ENCODE measurements around the gene SMG6. TPM values are rescaled to one million over a fixed set of nuclear protein-coding genes. Genes with fewer than 3 reads are reported as not detected.

SMG6 gene
- polyA plus RNA-seq, 2 donors: 14.0 to 16.7 TPM

- Histone ChIP-seq H3K36me3 (ENCODE audit: control insufficient read depth in 2 of 2, insufficient read depth in 2 of 2, low read length in 1 of 2) (no peaks in the 10 kb centered on the region), H3K27ac (ENCODE audit: low read depth in 2 of 2, low read length in 1 of 2) (peak overlapping the region; percentile 36 to 38)
- WGBS, 2 donors: 2% methylated on average over 73 to 104 of the region's 104 CpGs
These were observed 254.0 kb downstream of the SMG6 start for GRCh38 chr17:2049333-2050299.

DNA sequence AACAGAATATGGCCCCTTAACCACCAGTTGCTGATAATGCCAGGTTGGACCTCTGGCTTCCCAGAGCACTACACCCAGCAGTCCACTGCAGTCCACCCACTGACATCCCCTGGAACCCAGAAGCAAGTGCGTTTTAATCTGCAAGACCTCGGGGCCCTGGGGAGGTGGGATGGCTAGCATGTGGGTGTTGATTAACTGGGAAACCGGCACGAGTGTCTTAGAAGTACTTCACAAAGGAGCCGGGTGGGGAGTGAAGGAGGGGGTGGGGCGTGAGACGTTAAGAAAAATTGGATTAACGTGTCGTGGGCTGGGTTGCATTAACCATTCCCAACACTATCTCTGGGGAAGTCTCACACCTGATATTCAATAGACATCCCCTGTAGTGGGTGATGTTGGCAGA, 254.8 kb downstream of the SMG6 start:
- Histone ChIP-seq H3K9me3 (ENCODE audit: control insufficient read depth in 2 of 2, insufficient read depth in 1 of 2, low read depth in 1 of 2, low read length in 1 of 2) (peaks cover 0 to 2% of the 10 kb centered on the region in 2 donors), H3K27me3 (ENCODE audit: control insufficient read depth in 1 of 2, insufficient read depth in 2 of 2, low read length in 2 of 2) (peaks cover 0 to 2% of the 10 kb centered on the region in 2 donors), H3K36me3 (ENCODE audit: control insufficient read depth in 2 of 2, insufficient read depth in 2 of 2, low read length in 1 of 2) (no peaks in the 10 kb centered on the region), H3K27ac (ENCODE audit: low read depth in 2 of 2, low read length in 1 of 2) (no peak overlapping the region), H3K4me1 (ENCODE audit: control insufficient read depth in 2 of 2, insufficient read depth in 2 of 2, low read length in 1 of 2) (peaks cover 3 to 12% of the 10 kb centered on the region in 2 donors), H3K4me3 (ENCODE audit: low read depth in 1 of 2, low read length in 2 of 2) (no peak overlapping the region)
- WGBS, 2 donors: 9 to 16% methylated on average over 9 of the region's 9 CpGs

More at GRCh38 chr17:2049333-2050299, 254.0 kb downstream of the SMG6 start:
- H3K4me3 ChIP-seq (ENCODE audit: low read depth in 1 of 2, low read length in 2 of 2): peak overlapping the region; percentile 69 to 78
- peaks cover 3 to 17% of the 10 kb centered on the region in 2 donors for H3K4me1 ChIP-seq (ENCODE audit: control insufficient read depth in 2 of 2, insufficient read depth in 2 of 2, low read length in 1 of 2)
- peaks cover 0 to 2% of the 10 kb centered on the region in 2 donors for H3K27me3 ChIP-seq (ENCODE audit: control insufficient read depth in 1 of 2, insufficient read depth in 2 of 2, low read length in 2 of 2)
- peaks cover 0 to 2% of the 10 kb centered on the region in 2 donors for H3K9me3 ChIP-seq (ENCODE audit: control insufficient read depth in 2 of 2, insufficient read depth in 1 of 2, low read depth in 1 of 2, low read length in 1 of 2)

DNA sequence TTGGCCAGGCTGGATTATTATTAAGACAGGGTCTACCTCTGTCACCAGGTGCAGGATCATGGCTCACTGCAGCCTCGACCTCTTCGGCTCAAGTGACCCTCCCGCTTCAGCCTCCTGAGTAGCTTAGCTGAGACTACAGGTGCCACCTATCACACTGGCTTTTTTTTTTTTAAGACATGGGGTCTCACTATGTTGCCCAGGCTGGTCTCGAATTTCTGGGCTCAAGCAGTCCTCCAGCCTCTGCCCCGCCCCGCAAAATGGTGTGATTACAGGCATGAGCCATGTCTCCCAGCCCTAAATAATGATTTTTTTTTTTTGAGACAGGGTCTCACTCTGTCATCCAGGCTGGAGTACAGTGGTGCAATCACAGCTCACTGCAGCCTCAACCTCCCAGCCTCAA, 256.0 kb downstream of the SMG6 start:
- Histone ChIP-seq H3K4me3 (ENCODE audit: low read depth in 1 of 2, low read length in 2 of 2) (no peak overlapping the region), H3K4me1 (ENCODE audit: control insufficient read depth in 2 of 2, insufficient read depth in 2 of 2, low read length in 1 of 2) (peaks cover 0 to 15% of the 10 kb centered on the region in 2 donors), H3K27me3 (ENCODE audit: control insufficient read depth in 1 of 2, insufficient read depth in 2 of 2, low read length in 2 of 2) (peaks cover 0 to 2% of the 10 kb centered on the region in 2 donors), H3K9me3 (ENCODE audit: control insufficient read depth in 2 of 2, insufficient read depth in 1 of 2, low read depth in 1 of 2, low read length in 1 of 2) (peaks cover 0 to 2% of the 10 kb centered on the region in 2 donors), H3K36me3 (ENCODE audit: control insufficient read depth in 2 of 2, insufficient read depth in 2 of 2, low read length in 1 of 2) (peaks cover 0 to 2% of the 10 kb centered on the region in 2 donors), H3K27ac (ENCODE audit: low read depth in 2 of 2, low read length in 1 of 2) (no peak overlapping the region)
- 91 to 95% methylated on average over 6 of the region's 6 CpGs for WGBS, 2 donors

- Histone ChIP-seq H3K27me3 (ENCODE audit: control insufficient read depth in 1 of 2, insufficient read depth in 2 of 2, low read length in 2 of 2) (no peaks in the 10 kb centered on the region), H3K4me1 (ENCODE audit: control insufficient read depth in 2 of 2, insufficient read depth in 2 of 2, low read length in 1 of 2) (peaks cover 0 to 22% of the 10 kb centered on the region in 2 donors), H3K9me3 (ENCODE audit: control insufficient read depth in 2 of 2, insufficient read depth in 1 of 2, low read depth in 1 of 2, low read length in 1 of 2) (no peaks in the 10 kb centered on the region), H3K27ac (ENCODE audit: low read depth in 2 of 2, low read length in 1 of 2) (no peak overlapping the region), H3K4me3 (ENCODE audit: low read depth in 1 of 2, low read length in 2 of 2) (no peak overlapping the region), H3K36me3 (ENCODE audit: control insufficient read depth in 2 of 2, insufficient read depth in 2 of 2, low read length in 1 of 2) (peaks cover 2 to 5% of the 10 kb centered on the region in 2 donors)
- WGBS, 2 donors: 91 to 92% methylated on average over 5 of the region's 5 CpGs
These were observed 259.2 kb downstream of the SMG6 start for GRCh38 chr17:2044263-2044894.

- 61% methylated on average over 6 of the region's 6 CpGs for WGBS, 2 donors
- H3K4me3 ChIP-seq (ENCODE audit: low read depth in 1 of 2, low read length in 2 of 2): no peak overlapping the region
- H3K4me1 ChIP-seq (ENCODE audit: control insufficient read depth in 2 of 2, insufficient read depth in 2 of 2, low read length in 1 of 2): peaks cover 0 to 19% of the 10 kb centered on the region in 2 donors
- H3K27ac ChIP-seq (ENCODE audit: low read depth in 2 of 2, low read length in 1 of 2): peak overlapping the region; percentile 30 to 94
- H3K36me3 ChIP-seq (ENCODE audit: control insufficient read depth in 2 of 2, insufficient read depth in 2 of 2, low read length in 1 of 2): peaks cover 2 to 5% of the 10 kb centered on the region in 2 donors
- no peaks in the 10 kb centered on the region for H3K9me3 ChIP-seq (ENCODE audit: control insufficient read depth in 2 of 2, insufficient read depth in 1 of 2, low read depth in 1 of 2, low read length in 1 of 2)
- no peaks in the 10 kb centered on the region for H3K27me3 ChIP-seq (ENCODE audit: control insufficient read depth in 1 of 2, insufficient read depth in 2 of 2, low read length in 2 of 2)
These were observed 259.8 kb downstream of the SMG6 start for GRCh38 chr17:2043785-2044184.

DNA sequence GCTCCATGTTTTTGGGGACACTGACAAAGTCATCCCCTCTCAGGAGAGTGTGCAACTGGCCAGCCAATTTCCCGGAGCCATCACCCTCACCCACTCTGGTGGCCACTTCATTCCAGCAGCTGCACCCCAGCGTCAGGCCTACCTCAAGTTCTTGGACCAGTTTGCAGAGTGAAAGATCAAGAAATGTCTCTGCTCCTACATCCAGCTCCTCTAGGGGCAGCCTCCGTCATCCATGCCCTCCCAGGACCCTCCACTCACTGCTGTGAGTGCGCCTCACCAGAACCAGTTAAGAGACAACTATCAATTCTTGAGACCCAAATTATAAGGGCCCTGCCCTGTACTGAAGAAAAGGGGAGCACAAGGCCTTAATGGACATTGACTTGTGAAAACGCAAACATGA, 260.7 kb downstream of the SMG6 start:
- Histone ChIP-seq H3K27ac (ENCODE audit: low read depth in 2 of 2, low read length in 1 of 2) (peak overlapping the region in 1 of 2 donors; percentile 94), H3K36me3 (ENCODE audit: control insufficient read depth in 2 of 2, insufficient read depth in 2 of 2, low read length in 1 of 2) (peaks cover 2 to 7% of the 10 kb centered on the region in 2 donors), H3K4me1 (ENCODE audit: control insufficient read depth in 2 of 2, insufficient read depth in 2 of 2, low read length in 1 of 2) (peaks cover 0 to 19% of the 10 kb centered on the region in 2 donors), H3K9me3 (ENCODE audit: control insufficient read depth in 2 of 2, insufficient read depth in 1 of 2, low read depth in 1 of 2, low read length in 1 of 2) (no peaks in the 10 kb centered on the region), H3K4me3 (ENCODE audit: low read depth in 1 of 2, low read length in 2 of 2) (peak overlapping the region in 1 of 2 donors; percentile 82), H3K27me3 (ENCODE audit: control insufficient read depth in 1 of 2, insufficient read depth in 2 of 2, low read length in 2 of 2) (no peaks in the 10 kb centered on the region)
- WGBS, 2 donors: 81 to 82% methylated on average over 5 of the region's 5 CpGs

GRCh38 chr17:2042390-2042847, 261.2 kb downstream of the SMG6 start:
- WGBS, 2 donors: 13 to 18% methylated on average over 17 of the region's 17 CpGs
- Histone ChIP-seq H3K27me3 (ENCODE audit: control insufficient read depth in 1 of 2, insufficient read depth in 2 of 2, low read length in 2 of 2) (no peaks in the 10 kb centered on the region), H3K4me3 (ENCODE audit: low read depth in 1 of 2, low read length in 2 of 2) (peak overlapping the region; percentile 82 to 87), H3K4me1 (ENCODE audit: control insufficient read depth in 2 of 2, insufficient read depth in 2 of 2, low read length in 1 of 2) (peaks cover 0 to 19% of the 10 kb centered on the region in 2 donors), H3K27ac (ENCODE audit: low read depth in 2 of 2, low read length in 1 of 2) (peak overlapping the region; percentile 90 to 94), H3K9me3 (ENCODE audit: control insufficient read depth in 2 of 2, insufficient read depth in 1 of 2, low read depth in 1 of 2, low read length in 1 of 2) (no peaks in the 10 kb centered on the region), H3K36me3 (ENCODE audit: control insufficient read depth in 2 of 2, insufficient read depth in 2 of 2, low read length in 1 of 2) (peaks cover 4 to 11% of the 10 kb centered on the region in 2 donors)

DNA sequence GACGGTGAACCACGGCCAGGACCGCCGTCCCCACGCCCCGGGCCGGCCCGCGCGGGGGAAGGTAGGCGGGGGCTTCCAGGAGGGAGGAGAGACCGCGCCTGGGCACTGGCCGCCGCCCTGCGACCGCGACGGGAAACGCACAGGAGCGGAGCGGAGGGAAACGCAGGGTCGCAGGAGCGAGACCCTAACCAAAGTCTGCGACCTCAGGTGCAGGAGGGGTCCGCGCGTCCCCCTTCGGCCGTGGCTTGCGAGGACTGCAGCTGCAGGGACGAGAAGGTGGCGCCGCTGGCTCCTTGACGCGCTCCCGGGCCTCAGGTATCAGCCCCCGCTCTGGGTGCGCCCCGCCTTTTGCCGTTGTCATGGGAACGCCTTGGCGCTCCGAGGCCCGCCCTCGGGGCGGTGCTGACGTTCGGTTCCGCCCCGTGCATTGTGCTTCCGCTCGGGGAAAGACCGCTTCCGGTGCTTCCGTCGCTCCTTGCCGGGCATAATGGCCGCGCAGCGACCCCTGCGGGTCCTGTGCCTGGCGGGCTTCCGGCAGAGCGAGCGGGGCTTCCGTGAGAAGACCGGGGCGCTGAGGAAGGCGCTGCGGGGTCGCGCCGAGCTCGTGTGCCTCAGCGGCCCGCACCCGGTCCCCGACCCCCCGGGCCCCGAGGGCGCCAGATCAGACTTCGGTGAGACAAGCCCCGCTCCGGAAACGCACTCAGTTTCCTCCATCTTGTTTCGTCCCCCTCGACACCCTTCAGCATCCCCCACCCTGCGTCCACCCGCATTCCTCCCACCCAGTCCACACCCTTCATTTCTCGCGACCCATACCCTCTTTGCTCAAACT, 261.8 kb downstream of the SMG6 start, which contains the start of gene OVCA2:
Gene OVCA2, plus strand, starts transcription at position 462 of the 829 bp plus-strand sequence. Its CDS starts 26 bp downstream, at position 488.
- Histone ChIP-seq H3K27me3 (ENCODE audit: control insufficient read depth in 1 of 2, insufficient read depth in 2 of 2, low read length in 2 of 2) (no peaks in the 10 kb centered on the region), H3K4me3 (ENCODE audit: low read depth in 1 of 2, low read length in 2 of 2) (peak within 1 kb of the TSS; percentile 82 to 87), H3K9me3 (ENCODE audit: control insufficient read depth in 2 of 2, insufficient read depth in 1 of 2, low read depth in 1 of 2, low read length in 1 of 2) (no peaks in the 10 kb centered on the region), H3K36me3 (ENCODE audit: control insufficient read depth in 2 of 2, insufficient read depth in 2 of 2, low read length in 1 of 2) (peaks cover 10 to 17% of the 10 kb centered on the region in 2 donors), H3K27ac (ENCODE audit: low read depth in 2 of 2, low read length in 1 of 2) (peak within 1 kb of the TSS; percentile 90 to 94), H3K4me1 (ENCODE audit: control insufficient read depth in 2 of 2, insufficient read depth in 2 of 2, low read length in 1 of 2) (peaks cover 0 to 19% of the 10 kb centered on the region in 2 donors)
- 0 to 1% methylated on average over 90 to 92 of the region's 93 CpGs for WGBS, 2 donors
